ENCODE results near the gene ELK3.
A peak's percentile ranks its signal among the peaks of the same experiment; 100 is the strongest.

ELK3 gene

DNA sequence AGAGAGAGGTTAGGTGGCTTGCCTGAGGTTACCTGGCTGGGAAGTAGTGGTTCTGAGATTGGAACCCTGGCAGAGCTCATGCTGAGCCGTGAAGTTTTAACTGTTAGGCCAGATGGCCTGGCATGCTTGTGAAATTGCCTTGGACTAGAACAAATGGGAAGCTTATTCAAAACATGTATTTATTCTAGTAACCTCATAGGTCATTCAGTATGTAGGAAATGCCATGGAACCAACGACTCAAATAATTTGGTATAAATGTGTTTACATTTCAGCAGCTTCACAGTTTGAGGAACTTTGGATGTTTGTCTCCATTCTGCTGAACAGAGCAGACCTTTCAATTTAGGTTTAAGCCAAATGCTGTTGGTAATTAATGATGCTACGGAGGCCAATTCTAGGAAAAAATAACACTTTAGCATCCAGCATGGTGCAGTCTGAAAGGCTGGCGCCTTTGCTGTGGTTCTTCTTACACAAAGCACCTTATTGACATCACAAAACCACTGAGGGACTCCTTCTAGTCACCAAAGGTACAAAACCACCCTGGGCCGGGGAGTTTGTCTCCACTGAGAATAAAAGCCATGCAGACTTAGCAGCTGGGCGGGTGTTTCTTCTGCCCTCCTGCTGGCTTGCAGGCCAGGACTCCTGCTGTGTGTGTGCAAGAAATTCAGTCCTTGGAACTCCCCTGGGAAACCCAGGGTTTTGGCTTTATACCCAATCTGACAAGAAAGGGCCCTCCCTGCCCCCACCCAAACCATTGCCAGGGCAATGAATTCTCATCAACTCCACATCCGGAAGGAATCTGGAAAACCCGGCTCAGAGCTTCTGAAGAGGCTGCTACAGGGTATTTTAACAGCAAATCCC is 64.2 kb downstream of the ELK3 start:
- DNase-seq (ENCODE audit: low spot score): no peak

DNA sequence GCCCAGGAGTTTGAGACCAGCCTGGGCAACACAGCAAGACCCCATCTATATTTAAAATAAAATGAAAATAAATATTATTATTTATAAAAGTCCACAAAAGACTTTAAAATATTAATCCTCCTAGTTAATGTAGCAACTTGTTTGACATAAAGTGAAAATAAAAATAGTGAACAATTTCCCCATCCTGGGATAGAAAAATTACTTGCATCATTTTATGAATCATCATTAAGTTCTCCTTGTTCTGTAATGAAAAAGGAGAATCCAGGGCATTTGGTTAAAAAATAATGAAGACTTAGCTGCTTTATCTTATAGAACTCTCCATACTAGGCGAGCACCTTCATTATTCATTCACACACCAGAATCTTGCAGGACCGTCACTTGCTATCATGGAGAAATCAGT is 66.1 kb downstream of the ELK3 start:
- DNase-seq (ENCODE audit: low spot score): no peak

DNA sequence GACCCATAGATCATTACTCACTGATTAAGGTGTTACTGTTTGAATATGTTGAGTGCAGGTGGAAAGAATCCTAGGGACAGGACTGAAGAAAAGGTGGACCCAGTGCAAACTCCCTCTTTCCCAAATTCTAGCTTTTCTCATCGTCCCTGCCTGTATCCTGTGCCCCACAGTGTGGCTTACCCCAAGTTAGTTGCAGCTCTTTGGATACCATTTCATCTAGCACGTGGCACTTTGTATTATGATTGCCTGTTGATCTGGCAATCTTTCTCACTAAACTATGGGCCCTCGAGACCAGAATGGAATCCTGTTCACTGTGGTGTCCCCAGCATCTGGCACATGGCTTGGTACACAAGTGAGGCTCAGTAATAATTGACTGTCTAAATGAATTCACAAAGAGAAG is 66.5 kb downstream of the ELK3 start:
- DNase-seq (ENCODE audit: low spot score): no peak

DNA sequence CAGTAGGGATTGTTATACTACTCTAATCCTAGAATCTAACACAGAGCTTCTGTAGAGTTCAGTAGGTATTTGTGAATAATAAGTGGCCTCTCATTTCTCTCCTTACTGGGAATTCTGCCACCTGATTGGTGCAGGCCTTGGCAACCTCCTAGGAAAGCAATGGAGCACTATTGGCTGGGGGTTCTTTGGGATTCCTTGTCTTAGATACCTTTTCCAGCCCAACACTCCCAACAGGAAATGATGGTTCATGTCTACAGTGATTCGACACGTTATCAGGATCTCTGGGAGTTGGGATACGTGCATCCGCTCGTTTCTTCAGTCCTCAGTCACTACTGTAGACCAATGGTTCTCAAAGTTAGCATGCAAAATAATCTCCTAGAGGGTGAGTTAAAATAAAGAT is 67.4 kb downstream of the ELK3 start:
- no peak for DNase-seq (ENCODE audit: low spot score)

DNA sequence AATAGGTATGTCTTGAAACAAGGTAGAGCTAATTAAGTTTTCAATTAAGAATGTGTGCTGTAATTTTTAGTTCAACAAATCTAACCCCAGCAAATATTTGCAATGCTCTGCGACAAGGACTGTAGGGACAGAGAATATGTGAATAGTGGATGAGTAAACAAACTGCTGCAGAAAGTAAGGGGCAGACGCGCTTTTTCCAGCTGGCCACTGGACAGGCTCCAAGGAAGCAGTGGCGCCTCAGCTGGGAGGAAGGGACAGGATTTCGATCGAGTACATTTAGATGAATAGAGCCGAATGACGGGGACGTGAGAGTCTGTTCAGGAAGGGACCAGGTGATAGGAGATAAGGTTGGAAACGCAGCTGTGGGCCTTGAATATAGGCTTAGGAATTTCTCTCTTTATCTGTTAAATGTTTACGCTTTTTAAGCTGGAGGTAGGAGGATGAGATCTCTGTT is 69.3 kb downstream of the ELK3 start:
- no peak for DNase-seq (ENCODE audit: low spot score)

DNA sequence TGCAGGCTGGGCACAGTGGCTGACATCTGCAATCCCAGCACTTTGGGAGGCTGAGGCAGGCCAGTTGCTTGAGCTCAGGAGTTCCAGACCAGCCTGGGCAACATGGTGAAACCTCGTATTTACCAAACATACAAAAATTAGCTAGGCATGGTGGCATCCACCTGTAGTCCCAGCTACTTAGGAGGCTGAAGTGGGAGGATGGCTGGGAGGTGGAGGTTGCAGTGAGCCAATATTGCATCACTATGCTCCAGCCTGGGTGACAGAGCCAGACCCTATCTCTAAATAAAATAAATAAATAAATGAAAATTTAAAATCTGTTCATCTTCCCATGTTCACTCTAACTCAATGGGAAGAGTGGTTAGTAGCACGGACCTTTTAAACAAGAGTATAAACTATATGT is 71.2 kb downstream of the ELK3 start:
- DNase-seq (ENCODE audit: low spot score): no peak

DNA sequence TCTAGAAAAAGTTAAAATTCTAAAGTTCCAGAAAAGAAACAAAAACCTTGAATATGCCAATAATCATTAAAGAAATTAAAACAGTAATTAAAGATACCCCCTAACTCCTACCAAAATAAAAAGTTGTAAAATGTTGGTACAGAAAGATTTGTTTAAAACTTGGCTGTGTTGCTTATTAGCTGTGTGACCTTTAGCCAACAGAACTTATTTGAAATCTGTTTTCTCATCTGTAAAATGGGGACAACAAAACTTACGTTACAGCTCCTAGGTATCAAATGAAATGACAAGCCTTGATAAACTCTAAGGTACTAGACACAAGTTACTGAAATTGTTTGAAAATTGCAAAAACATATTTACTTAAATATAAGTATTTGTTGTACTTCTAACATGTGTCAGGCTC is 71.7 kb downstream of the ELK3 start:
- no peak for DNase-seq (ENCODE audit: low spot score)

DNA sequence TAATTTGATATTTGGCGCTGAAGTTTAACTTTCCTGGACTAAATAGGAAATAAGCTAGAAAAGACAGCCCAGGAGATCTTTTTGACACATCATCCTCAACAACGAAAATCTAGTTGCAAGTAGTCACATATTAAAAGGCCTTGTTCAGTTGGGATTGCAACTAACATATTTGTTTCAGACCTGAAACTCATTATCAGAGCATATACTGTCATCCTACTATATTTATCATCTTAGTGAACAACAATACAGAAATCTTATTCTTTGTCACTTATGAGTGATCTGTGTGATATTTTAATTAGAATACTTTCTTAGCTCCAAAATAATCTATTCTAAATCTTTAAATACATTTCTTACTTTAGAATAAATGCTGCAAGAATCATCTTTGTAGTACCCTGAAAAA is 72.1 kb downstream of the ELK3 start:
- no peak for DNase-seq (ENCODE audit: low spot score)

DNA sequence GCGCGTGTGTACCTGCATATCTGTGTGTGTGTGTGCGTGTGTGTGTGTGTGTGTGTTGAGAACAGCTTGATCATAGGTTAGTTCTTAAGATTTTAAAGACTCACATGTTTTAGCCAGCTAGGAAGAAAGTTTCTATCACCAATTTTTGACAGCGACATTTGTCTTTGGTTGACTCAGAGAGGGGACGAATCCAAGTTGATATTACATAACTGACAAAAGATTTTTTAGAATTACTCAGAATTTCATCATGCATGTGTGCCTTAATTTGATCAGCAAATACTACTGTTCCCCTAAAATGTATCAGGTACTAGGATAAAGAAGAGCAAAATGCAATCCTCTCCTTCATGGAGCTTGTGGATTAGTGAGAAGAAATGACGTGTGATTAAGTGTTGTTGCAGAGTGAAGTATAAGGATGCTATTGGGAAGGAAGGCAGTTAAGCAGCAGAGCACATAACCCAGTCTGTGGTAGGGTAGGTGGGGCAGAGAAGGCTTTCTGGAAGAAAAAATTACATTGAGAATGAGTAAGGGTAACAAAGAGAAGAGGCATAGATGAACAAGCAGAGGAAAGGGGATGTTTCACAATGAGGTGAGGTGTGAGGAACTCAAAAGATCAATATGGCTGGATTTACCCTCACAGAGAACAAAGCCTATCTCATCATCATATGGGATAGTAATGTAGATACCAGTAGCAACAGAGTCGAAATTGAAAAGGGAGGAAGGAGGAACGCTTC is 77.5 kb downstream of the ELK3 start:
- DNase-seq (ENCODE audit: low spot score): no peak

DNA sequence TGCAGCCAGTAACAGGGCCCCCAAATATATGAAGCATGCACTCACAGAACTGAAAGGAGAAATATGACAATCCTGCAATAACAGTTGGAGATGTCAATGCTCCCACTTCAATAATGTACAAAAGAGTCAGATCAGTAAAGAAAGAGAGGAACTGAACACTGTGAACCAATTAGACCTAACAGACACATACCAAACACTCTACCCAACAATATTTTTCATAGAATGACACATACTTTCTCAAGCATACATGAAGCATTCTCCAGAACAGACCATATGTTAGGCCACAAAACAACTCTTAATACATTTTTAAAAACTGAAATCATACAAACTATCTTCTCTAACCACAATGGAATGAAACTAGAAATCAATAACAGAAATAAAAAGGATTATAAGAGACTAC is 80.2 kb downstream of the ELK3 start:
- no peak for DNase-seq (ENCODE audit: low spot score)

DNA sequence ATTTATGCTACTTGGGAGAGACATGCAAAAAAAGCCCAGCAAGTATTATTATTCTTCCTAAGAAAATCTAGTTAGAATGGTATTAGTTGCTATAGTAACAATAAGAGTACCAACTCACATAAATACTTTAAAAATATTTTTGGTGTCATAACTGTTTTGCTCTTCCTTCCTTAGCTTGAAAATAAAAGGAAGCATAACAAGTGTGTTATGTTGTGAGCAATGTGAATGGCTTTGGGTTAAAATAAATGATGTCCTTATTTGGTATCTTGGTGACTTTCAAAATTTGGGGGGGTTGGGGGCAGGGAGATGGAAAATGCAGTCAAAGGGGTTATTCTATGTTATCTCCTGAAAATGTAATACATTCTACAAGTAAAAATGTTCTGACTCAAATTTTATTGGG is 91.0 kb downstream of the ELK3 start:
- DNase-seq (ENCODE audit: low spot score): no peak

DNA sequence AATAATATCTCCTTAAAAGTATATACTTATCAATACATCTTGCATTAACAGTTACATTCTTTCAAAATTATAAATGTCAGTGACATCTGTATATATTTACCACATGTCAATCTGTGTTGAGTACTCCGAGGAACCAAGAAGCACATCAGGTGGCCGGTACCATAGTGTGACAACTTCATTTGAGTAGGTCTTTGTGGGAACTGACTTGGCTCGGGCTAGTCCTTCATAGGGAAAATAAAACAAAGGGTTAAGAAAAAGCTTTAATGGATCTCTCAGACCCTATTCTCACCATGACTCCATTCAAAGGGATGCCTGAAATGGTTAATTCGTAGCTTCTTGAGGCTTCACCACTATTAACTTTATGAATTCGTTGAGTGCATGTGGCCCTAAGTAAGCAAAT is 94.9 kb downstream of the ELK3 start:
- DNase-seq (ENCODE audit: low spot score): no peak

DNA sequence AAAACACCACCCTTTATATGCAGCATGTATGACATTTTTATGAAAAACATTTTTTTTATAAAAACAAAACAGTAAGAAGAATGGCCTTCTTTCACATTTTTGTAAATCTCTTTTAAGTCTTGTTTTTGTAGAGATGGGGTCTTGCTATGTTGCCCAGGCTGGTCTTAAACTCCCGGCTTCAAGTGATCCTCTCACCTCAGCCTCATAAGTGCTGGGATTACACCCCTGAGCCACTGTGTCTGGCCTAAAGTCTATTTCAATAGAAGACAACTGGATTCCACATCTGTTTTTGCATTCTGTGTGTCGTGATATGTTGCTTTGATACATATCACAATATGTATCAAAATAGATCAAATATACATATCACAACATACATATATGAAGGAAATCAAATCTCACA is 98.9 kb downstream of the ELK3 start:
- DNase-seq (ENCODE audit: low spot score): no peak

DNA sequence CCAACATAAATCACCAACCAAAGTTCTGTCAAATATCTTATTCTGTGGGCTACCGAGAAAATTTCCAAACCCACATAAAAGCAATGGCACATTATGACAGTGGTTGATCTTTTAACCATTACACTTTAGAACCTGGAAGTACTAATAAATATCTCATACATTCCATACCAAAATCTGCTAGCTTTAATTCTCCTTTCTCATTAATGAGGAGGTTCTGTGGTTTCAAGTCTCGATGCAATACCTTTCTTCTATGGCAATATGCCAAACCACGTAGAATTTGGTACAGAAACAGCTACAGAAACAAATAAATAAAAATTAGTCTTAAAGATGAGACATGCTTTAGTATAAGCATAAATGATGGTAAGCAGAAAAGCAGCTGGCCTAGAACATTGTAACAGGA is 100.7 kb downstream of the ELK3 start:
- no peak for DNase-seq (ENCODE audit: low spot score)

DNA sequence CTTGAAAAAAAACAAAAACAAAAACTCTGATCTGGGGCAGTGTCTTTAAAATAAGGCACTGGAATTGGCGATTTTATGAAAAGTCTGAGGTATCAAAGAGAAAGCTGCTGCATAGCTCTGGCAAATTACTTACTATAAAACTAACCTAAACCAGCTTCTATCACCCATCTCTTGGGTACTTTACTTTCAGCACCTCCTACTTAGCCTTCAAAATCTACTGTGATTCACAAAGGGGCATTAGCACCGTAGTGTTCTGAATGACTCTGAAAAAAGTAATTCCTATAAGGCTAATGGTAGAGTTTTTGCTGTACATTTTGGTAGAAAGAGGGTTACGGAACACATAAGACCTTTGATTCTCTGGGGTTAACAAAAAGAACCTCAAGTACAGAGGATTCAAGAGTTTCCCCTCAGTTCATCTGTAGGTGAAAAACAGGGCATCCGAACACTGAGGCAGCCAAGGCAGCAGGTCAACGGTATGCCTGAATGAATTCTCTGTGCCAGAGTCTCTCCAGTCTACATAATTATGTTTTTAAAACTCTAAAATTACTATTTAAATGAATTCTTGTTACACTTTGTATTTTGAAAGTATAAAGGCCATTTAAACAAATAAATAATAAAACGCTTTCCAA is 101.5 kb downstream of the ELK3 start:
- DNase-seq (ENCODE audit: low spot score): peak; percentile 4

DNA sequence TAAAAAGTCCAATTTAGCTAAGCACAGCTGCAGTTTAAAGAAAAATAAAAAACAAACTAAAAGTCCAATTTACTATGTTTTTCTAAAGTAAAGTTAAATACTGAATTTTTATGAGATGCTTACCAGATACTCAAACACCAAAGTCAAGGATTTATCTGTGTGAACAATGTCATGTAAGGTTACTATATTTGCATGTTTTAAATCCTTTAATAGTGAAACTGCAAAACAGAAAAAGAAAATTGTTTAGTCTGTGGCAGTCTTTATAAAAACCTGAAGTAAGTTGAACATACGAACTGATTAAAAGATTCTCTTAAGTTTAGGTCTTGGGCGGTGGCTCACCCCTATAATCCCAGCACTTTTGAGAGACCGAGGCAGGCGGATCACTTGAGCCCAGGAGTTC is 103.3 kb downstream of the ELK3 start:
- no peak for DNase-seq (ENCODE audit: low spot score)

DNA sequence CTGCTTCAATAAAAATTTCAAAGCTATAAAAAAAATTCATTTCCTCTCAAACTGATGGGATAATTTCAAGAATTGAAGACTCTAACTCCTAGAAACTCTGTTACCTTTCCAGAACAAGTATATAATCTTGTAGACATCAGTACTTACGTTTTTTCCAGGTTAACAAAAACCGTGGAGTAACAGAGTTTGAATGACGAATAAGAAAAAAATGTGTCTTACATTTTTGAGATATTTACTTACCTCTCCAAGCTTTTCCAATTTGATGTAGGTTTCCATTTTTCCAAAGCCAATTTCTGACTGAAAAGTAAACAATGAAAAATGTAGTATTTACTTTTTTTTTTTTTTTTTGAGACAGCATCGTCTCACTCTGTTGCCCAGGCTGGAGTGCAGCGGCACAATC is 105.9 kb downstream of the ELK3 start:
- no peak for DNase-seq (ENCODE audit: low spot score)

DNA sequence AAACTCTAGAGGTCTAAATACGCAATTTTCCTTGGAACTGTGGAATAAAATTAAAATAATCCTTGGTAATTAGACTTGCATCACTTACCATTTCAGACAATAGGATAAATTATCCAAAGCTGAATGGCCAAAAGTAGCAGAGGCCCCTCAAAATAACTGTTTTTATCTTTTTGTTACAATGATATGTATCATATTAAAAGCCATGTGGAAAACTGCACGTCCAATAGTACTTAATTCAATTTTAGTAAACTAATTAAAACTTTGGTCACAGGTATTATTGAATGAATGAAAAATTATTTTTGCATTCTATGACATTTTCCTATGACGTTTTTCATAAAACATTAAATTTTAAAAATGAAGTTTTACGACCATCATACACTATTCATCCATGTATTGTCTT is 107.6 kb downstream of the ELK3 start:
- no peak for DNase-seq (ENCODE audit: low spot score)

DNA sequence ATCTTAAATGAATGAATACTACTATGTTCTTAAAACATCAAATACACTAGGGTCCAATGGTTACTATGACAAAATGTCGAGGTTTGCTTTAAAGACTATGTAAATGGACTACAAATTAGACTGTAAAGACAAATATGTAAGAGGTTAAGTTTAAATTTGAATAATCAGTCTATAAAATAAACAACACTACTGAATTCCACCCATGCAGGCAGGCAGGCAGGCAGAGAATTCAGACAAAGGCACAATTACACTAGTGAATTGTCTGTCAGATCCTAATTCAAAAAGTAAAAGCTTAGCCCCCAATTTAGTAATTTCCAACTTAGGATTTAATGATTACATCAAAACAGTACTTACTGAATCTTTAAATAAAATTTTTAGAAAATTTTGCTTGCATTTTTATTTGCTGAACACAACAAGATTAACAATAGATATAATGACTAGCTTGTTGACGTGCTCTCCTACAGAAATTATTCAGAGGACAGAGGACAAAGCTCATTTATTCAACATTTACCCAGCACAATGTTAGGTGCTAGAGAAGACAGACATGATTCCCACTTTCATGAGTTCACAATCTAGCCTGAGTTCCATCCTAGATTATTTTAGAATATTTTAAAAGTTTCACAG is 108.6 kb downstream of the ELK3 start:
- no peak for DNase-seq (ENCODE audit: low spot score)

DNA sequence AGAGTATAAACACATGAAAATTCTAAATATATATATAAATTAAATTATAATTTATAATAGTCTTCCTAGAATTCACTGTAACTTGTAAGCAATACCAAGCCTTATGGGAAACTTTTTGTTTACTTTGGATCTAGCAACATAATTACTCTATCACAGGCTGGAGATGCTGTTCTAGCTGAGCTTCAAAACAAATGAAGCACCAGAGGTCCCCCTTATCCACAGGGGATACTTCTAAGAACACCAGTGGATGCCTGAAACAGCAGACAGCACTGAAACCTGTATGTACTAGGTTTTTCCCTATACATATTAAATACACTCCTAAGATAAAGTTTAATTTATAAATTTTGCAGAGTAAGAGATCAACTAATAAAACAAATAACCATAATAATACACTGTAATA is 109.5 kb downstream of the ELK3 start:
- DNase-seq (ENCODE audit: low spot score): no peak

DNA sequence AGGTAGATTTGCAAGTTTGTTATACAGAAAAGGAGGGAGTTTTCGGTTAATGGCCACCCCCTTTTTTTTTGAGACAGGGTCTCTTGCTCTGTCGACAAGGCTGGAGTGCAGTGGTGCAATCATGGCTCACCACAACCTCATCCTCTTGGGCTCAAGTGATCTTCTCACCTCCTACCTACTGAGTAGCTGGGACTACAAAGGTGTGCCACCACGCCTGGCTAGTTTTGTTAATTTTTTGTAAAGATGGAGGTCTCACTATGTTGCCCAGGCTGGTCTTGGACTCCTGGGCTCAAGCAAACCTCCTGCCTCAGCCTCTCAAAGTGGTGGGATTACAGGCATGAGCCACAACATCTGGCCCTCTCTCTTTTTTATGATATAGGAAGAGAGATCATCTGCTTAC is 111.5 kb downstream of the ELK3 start:
- DNase-seq (ENCODE audit: low spot score): no peak

DNA sequence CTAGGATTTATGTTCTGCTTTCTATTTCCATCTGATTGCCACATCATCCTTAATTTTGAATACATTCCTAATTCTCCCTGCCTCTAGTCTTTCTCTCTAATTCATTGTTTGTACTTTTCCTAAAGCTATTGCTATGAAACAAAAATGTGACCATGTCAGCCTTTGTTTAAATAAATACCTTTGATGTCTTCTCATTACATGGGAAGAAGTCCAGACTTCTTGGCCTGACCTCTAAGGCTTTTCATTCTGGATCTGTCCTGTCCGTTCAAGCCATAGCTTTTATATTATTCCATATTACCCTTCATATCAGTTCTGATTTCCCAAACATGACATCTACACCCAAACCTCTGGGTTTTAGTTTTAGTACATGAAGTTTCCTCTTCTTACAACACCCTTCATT is 114.7 kb downstream of the ELK3 start:
- no peak for DNase-seq (ENCODE audit: low spot score)

DNA sequence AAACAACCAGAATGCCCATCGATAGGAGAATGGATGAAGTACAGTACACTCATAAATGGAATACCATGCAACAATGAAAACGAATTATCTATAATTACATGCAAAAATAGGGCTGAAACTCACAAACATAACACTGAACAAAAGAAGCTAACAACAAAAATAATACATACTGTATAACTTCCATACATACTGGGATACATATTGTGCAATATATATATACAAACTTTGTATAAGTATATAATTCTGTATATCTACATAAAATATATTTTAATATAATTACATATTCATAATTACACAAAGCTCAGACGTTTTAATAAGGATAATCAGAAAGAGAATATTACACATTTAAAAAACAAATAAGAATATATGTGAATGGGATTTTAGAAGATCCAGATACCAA is 115.9 kb downstream of the ELK3 start:
- no peak for DNase-seq (ENCODE audit: low spot score)
